VCaP (cell line): Measurements from ENCODE around the gene CFAP58.

Experiments
- H3K27ac ChIP-seq: fragments of 450-650 bp; 2 replicates; pipeline ENCODE4 v1.5.1; 2017
- CTCF ChIP-seq: fragments of 450-650 bp; conservative IDR thresholded peaks from 2 replicates; pipeline ENCODE4 v1.5.1; 2017; ENCODE audit warnings: mild to moderate bottlenecking, moderate library complexity

The CFAP58 gene

GRCh38 chr10:104345941-104346340 is 7.7 kb upstream of the CFAP58 start:
- H3K27ac ChIP-seq = no peak overlapping the region
- TF ChIP-seq CTCF = no peak

GRCh38 chr10:104347295-104348045 is 6.2 kb upstream of the CFAP58 start:
- TF ChIP-seq CTCF = no peak
- no peak overlapping the region for H3K27ac ChIP-seq

- H3K27ac ChIP-seq = peak overlapping the region; percentile 71
- no peak for TF ChIP-seq CTCF
Measured at GRCh38 chr10:104348601-104349000, 5.0 kb upstream of the CFAP58 start.

- no peak for TF ChIP-seq CTCF
- H3K27ac ChIP-seq = peak overlapping the region; percentile 71
Measured at GRCh38 chr10:104349623-104350126, 4.0 kb upstream of the CFAP58 start.

- peak; percentile 82 for TF ChIP-seq CTCF
- peak overlapping the region; percentile 71 for H3K27ac ChIP-seq
Measured at GRCh38 chr10:104350127-104350635, 3.5 kb upstream of the CFAP58 start.

- TF ChIP-seq CTCF = no peak
- H3K27ac ChIP-seq = no peak overlapping the region
Measured at GRCh38 chr10:104351061-104351702, 2.5 kb upstream of the CFAP58 start.

- no peak overlapping the region for H3K27ac ChIP-seq
- TF ChIP-seq CTCF = no peak
Measured at GRCh38 chr10:104351919-104352318, 1.7 kb upstream of the CFAP58 start.
